OCI-M2 (cell line): ENCODE data around the gene CDC25A.

Experiments
- DNase-seq: peaks from one replicate; lab custom pipeline; 2025; ENCODE audit not compliant: unreplicated experiment; lab: John Stamatoyannopoulos, UW

Gene CDC25A

GRCh38 chr3:48196611-48197010 lies 8.4 kb upstream of the CDC25A start:
- no peak for DNase-seq

DNA sequence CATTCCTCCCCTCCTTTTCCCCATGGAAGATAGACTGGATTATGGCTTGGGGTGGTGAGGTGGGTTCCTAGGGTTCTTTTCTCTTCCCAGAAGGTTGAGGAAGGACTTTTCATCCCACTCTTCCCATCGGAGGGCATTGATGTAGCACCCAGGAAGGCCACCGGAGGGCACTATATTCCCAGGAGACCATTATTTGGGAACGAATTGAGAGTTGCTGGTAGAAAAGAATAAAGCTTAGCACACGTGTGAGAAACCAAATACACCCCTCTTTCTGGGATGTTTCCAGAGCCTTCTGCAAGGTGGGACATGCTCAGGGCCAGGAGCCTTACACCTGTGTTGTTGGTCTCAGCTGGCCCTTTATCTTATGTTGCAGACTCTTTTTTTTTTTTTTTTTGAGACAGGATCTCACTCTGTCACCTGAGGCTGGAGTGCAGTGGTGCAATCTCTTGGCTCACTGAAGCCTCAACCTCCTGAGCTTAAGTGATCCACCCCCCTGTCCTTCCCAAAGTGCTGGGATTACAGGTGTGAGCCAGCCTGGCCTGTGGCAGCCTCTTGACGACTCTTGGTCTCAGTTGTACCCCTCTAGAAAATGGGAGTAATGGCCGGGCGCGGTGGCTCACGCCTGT lies 6.3 kb upstream of the CDC25A start:
- peak; percentile 34 for DNase-seq

DNA sequence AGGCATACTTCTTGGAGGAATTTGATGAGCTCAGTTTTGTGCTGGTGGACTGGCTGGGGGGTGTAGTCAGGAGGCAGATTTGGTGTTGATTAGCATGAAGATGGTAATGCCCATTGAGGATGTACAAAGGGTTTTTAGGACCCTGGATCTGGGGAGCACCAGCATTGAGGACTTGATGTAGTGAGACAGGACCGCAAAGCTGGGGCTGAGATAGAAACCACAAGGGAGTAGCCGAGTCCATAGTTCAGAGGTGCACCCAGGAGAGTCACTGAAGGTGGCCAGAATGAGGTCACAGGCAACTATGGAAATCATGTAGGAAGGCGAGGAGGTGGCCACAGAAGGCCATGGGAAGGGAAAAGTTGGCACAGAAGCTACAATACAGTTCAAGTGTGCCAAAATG lies 2.7 kb upstream of the CDC25A start:
- DNase-seq, result no peak

DNA sequence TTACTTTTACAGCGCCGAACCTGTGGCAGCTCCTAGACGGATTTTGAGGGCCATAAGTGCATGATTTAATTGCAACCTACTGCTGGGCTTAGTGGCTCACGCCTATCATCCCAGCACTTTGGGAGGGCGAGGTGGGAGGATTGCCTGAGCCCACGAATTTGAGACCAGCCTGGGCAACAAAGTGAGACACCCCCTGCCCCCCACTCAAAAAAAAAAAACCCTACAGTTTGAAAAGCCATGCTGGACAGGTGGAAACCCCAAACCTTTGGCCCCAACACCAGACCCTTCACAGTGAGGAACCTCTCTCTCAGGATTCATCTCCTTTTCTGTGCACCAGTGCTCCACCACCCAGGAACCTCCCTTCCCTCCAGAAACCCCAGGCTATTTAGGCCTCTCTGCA lies 1.1 kb upstream of the CDC25A start:
- DNase-seq, result no peak

DNA sequence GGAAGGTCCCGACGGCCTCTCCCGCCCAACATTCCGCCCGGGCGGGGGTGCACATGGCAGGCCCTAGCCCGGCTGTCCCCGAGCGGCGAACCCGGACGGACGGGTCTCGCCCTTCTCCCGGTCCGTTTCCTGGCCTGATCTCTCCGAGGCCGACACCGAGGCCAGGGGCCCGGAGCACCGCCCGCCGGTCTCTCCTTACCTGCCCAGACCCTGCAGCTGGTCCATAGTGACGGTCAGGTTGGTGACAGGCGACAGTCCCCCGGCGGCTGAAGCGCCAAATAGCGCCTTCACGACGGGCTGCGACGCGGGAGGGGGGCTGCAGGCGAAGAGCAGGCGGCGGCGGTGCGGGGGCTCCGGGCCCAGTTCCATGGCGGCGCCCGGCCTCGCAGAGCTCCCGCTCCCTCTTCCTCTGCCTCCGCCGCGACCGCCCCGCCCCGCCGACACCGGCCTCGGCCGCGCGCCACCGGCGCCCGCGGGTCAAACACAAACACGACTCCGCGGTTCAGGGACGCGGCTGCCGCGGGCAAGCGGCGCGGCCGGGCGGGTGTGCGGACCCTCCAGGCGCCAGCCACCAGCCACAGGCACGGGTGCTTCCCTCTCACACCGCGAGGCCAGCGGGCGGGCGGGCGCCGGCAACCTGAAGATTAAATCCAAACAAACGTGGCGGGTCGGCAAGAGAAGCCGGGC lies 495 bp downstream of the CDC25A start:
- no peak for DNase-seq

- DNase-seq, result no peak
Observed at GRCh38 chr3:48187301-48187578, 977 bp downstream of the CDC25A start.

DNA sequence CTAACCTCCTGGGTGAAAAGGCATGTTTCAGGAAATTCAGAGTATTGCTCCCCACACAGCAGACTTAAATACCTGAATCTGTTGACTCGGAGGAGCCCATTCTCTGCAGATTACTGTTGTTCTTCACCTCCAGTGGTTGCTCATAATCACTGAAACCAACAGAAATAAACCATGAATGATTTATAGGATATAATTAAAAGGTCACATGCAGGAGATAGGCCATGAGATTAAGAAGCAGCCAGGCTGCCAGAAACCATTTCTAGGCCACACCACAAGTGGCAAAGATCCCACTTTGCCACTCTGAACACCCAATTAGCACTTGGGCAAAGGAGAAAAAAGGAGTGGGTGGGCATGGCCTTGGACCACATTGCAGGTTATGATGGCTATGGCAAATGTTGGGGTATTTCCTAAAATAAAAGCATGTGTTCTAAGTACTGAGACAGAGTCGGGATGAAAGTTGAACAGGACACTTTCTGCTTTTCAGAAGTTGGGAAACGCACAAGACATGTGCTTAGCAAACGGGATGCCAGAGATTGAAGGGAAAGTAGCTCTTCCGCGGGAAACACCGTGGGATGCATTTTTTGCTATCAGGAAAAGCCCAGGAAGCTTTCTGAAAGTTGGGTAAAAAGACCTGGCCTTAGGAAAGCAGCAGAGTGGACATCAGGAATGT lies 1.5 kb downstream of the CDC25A start:
- DNase-seq, result no peak

- DNase-seq, result no peak
Observed at GRCh38 chr3:48185129-48185528, 3.1 kb downstream of the CDC25A start.

DNA sequence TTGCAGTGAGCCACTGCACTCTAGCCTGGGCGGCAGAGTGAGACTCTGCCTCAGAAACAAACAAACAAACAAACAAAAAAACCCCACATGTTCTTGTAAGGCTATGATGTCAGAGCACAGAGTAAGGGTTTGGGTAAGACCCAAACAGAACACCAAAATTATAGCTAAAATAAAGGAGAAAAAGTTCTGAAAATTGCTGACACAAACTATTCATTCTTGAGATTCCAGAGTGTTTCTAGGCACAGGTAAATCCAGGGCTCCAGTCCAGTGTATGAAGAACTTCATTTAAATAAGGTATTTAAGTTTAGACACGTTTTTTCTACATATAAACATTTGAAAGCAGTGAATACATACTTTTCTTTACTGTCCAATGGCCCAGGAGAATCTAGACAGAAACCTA lies 3.9 kb downstream of the CDC25A start:
- DNase-seq, result no peak

GRCh38 chr3:48180531-48181253 lies 7.5 kb downstream of the CDC25A start:
- DNase-seq, result no peak

GRCh38 chr3:48180021-48180420 lies 8.2 kb downstream of the CDC25A start:
- no peak for DNase-seq

- no peak for DNase-seq
Observed at GRCh38 chr3:48178072-48178471, 10.1 kb downstream of the CDC25A start.

GRCh38 chr3:48157950-48158376 lies 30.3 kb downstream of the CDC25A start:
- no peak for DNase-seq

DNA sequence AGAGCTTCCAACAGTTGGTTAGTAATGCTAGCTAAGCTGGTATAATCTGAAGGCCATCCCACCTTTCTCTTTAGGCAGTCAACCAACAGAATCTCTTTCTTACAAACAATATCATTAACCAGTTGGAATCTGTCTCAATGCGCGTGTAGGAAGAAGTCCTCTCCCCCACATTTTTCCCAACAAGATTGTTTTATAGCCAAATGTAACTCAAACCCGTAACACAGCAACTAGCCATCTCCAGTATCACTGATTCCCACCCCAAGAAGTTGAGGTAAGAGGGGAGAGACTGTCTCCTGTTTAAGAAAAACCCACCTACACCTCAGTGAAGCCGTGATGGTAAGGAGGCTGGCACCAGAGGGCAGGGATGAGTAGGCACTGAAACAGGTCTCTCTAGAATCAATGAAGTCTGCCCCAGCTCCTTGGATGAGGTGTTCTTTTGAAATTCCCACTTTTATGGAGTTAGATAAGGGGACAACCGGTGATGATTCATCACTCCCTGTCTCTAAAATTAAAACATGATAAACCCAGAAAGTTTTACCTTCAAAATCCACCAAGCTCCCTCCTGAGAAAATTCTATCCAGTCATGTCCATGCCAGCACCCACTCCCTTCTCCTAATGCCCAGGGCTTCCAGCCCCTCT lies 30.9 kb downstream of the CDC25A start:
- DNase-seq, result no peak

DNA sequence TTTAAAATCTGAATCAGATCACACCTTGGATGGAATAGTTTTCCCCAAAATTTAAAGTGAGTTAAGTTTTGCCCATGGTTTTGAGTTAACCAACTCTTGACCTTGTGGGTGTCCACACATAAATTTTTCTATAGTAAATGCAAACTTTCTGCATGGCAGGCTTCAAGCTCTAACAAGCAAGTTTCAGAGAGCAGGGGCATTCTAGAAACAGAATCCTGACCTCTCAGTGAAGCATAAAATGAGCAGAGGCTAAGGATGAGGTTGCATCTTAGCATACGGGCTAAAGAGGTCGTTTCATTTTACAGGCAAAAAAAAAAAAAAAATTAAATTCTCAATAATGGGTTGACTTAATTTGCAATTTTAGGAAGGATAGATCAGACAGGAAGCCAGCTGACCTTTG lies 32.1 kb downstream of the CDC25A start:
- DNase-seq, result no peak

DNA sequence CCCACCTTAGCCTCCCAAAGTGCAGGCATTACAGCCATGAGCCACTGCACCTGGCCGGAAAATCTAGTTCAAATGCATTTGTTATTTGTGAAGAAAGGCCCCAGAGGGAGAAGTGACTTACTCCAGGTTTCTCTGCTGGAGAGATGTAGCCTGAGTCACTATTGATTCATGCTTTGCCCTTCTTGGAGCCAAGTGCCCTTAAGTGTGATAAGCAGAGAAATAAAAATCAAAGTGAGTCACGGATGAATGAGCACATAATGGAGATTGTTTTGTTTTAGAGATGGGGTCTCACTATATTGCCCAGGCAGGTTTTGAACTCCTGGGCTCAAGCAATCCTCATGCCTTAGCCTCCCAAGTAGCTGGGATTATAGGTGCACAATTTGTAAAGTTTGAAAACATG lies 33.1 kb downstream of the CDC25A start:
- DNase-seq, result no peak

- no peak for DNase-seq
Observed at GRCh38 chr3:48151807-48152427, 36.3 kb downstream of the CDC25A start.

DNA sequence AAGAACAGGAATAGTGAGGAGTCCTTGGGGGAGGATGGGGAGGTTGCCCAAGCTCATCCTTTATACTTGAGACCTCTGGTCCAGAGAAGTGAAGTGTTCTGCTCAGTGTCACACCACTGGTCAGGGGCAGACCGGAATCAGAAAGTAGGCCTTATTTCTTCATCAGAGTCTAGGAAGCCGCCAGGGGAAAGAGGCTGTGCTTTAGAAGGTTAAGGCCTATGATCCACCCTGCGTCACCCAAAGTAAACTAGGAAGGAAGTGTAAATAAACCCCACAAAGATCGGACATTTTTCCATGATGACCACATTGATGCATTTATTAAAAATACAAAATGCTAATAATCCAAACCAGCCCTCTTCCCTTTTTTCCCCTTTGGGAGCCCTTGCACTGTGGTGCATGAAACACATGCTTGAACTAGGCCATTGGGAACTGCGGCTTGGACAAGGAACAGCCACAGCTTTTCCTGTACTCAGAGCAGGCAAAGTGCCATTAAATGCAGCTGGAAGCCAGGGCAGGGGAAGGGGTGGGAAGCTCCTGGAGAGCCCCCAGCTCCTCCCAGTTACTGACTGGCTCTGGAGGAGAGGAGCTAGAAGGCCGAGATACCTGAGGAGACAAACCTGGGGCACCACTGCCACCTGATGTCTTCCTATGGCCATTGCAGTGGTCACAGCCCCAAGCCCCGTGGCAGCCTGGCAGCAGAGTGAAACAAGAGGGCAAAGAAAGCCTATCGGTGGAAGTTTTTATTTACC lies 37.0 kb downstream of the CDC25A start:
- DNase-seq, result no peak

- no peak for DNase-seq
Observed at GRCh38 chr3:48143992-48144391, 44.2 kb downstream of the CDC25A start.

DNA sequence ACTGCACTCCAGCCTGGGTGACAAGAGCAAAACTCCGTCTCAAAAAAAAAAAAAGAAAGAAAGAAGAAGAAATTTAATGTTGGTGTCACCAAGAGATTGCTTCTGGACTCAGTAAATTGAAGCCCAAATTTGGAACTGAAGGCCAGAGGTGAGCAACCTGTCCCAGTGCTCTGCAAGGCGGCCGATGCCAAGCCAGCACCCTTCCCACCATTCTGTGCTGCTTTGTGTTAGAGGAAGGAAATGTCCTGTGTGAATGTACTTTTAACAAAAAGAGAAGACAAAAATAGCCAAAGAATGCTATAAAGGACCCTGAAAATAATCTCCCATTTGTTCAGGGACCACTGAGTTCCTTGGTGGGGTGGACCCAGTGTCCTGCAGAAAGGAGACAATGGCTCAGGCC lies 44.6 kb downstream of the CDC25A start:
- DNase-seq, result no peak
